GM18517 (cell line): ENCODE measurements around the gene AVL9.
"Not testable (repeated sequence)": the region's sequence is repeated elsewhere in the genome, so short reads cannot be mapped to it uniquely, and the experiment has no call there.

Experiments used
- ATAC-seq: cut with Tn5 transposase; IDR thresholded peaks from one replicate; pipeline ENCODE4 v1.9.1; 2021; ENCODE audit warnings: mild to moderate bottlenecking, moderate library complexity; ENCODE audit not compliant: unreplicated experiment

Gene AVL9

GRCh38 chr7:32495298-32496051 is at the start of gene AVL9:
Gene AVL9 (plus strand): TSS chr7:32495489. CDS start chr7:32495710, 221 bp downstream.
- ATAC-seq: peak; percentile 83

GRCh38 chr7:32447218-32447617 is 48.1 kb upstream of the AVL9 start:
- ATAC-seq: no peak

GRCh38 chr7:32453341-32454011 is 41.8 kb upstream of the AVL9 start:
- no peak for ATAC-seq

- no peak for ATAC-seq
Observed at GRCh38 chr7:32458025-32458424, 37.3 kb upstream of the AVL9 start.

- no peak for ATAC-seq
Observed at GRCh38 chr7:32459788-32460187, 35.5 kb upstream of the AVL9 start.

- ATAC-seq: no peak
Observed at GRCh38 chr7:32461484-32461883, 33.8 kb upstream of the AVL9 start.

GRCh38 chr7:32462451-32462850 is 32.8 kb upstream of the AVL9 start:
- no peak for ATAC-seq

GRCh38 chr7:32462977-32463376 is 32.3 kb upstream of the AVL9 start:
- no peak for ATAC-seq

GRCh38 chr7:32464641-32465416 is 30.5 kb upstream of the AVL9 start:
- not testable (repeated sequence) for ATAC-seq

- not testable (repeated sequence) for ATAC-seq
Observed at GRCh38 chr7:32470004-32470403, 25.3 kb upstream of the AVL9 start.

GRCh38 chr7:32470871-32471270 is 24.4 kb upstream of the AVL9 start:
- no peak for ATAC-seq

- ATAC-seq: no peak
Observed at GRCh38 chr7:32472015-32472414, 23.3 kb upstream of the AVL9 start.

- ATAC-seq: no peak
Observed at GRCh38 chr7:32474008-32474407, 21.3 kb upstream of the AVL9 start.

GRCh38 chr7:32476816-32477648 is 18.3 kb upstream of the AVL9 start:
- no peak for ATAC-seq

- ATAC-seq: no peak
Observed at GRCh38 chr7:32477649-32477980, 17.7 kb upstream of the AVL9 start.

- ATAC-seq: no peak
Observed at GRCh38 chr7:32479574-32480200, 15.6 kb upstream of the AVL9 start.

GRCh38 chr7:32481176-32481575 is 14.1 kb upstream of the AVL9 start:
- no peak for ATAC-seq

GRCh38 chr7:32481921-32482320 is 13.4 kb upstream of the AVL9 start:
- no peak for ATAC-seq

- ATAC-seq: peak; percentile 3
Observed at GRCh38 chr7:32489788-32490126, 5.5 kb upstream of the AVL9 start.

- peak; percentile 88 for ATAC-seq
Observed at GRCh38 chr7:32490127-32490796, 5.0 kb upstream of the AVL9 start, which contains the start of gene LSM5. Gene LSM5 (minus strand): TSS chr7:32490380. CDS start chr7:32490365, 15 bp downstream.
